Measurements from ENCODE around the gene USP24. TPM values are rescaled to one million over a fixed set of nuclear protein-coding genes. Genes with fewer than 3 reads are reported as not detected.

USP24 gene
- total RNA-seq, 1 experiment from 2014 or later: 32.9 TPM

- Histone ChIP-seq H3K4me3 (ENCODE audit: insufficient read depth, low read depth, low read length) (no peak overlapping the region), H3K36me3 (replicated peaks; ENCODE audit: control insufficient read depth, insufficient read depth, low read length) (peaks cover 3% of the 10 kb centered on the region), H3K27me3 (ENCODE audit: control insufficient read depth, insufficient read depth, low read length) (no peaks in the 10 kb centered on the region)
- DNase-seq: no peak
Measured at GRCh38 chr1:55171694-55172093, 43.5 kb downstream of the USP24 start.

GRCh38 chr1:55170426-55170825, 44.7 kb downstream of the USP24 start:
- DNase-seq: no peak
- Histone ChIP-seq H3K4me3 (ENCODE audit: insufficient read depth, low read depth, low read length) (no peak overlapping the region), H3K27me3 (ENCODE audit: control insufficient read depth, insufficient read depth, low read length) (no peaks in the 10 kb centered on the region), H3K36me3 (replicated peaks; ENCODE audit: control insufficient read depth, insufficient read depth, low read length) (peaks cover 3% of the 10 kb centered on the region)

GRCh38 chr1:55169126-55169525, 46.0 kb downstream of the USP24 start:
- Histone ChIP-seq H3K4me3 (ENCODE audit: insufficient read depth, low read depth, low read length) (no peak overlapping the region), H3K27me3 (ENCODE audit: control insufficient read depth, insufficient read depth, low read length) (no peaks in the 10 kb centered on the region), H3K36me3 (replicated peaks; ENCODE audit: control insufficient read depth, insufficient read depth, low read length) (peaks cover 3% of the 10 kb centered on the region)
- no peak for DNase-seq

GRCh38 chr1:55168353-55168752, 46.8 kb downstream of the USP24 start:
- Histone ChIP-seq H3K27me3 (ENCODE audit: control insufficient read depth, insufficient read depth, low read length) (no peaks in the 10 kb centered on the region), H3K36me3 (replicated peaks; ENCODE audit: control insufficient read depth, insufficient read depth, low read length) (peaks cover 3% of the 10 kb centered on the region), H3K4me3 (ENCODE audit: insufficient read depth, low read depth, low read length) (no peak overlapping the region)
- peak; percentile 10 for DNase-seq

- Histone ChIP-seq H3K36me3 (replicated peaks; ENCODE audit: control insufficient read depth, insufficient read depth, low read length) (peaks cover 3% of the 10 kb centered on the region), H3K4me3 (ENCODE audit: insufficient read depth, low read depth, low read length) (no peak overlapping the region), H3K27me3 (ENCODE audit: control insufficient read depth, insufficient read depth, low read length) (no peaks in the 10 kb centered on the region)
- DNase-seq: no peak
Measured at GRCh38 chr1:55167224-55167871, 47.8 kb downstream of the USP24 start.

- H3K27me3 ChIP-seq (ENCODE audit: control insufficient read depth, insufficient read depth, low read length): no peaks in the 10 kb centered on the region
- DNase-seq: no peak
- H3K4me3 ChIP-seq (ENCODE audit: insufficient read depth, low read depth, low read length): no peak overlapping the region
- H3K36me3 ChIP-seq (replicated peaks; ENCODE audit: control insufficient read depth, insufficient read depth, low read length): no peaks in the 10 kb centered on the region
Measured at GRCh38 chr1:55164906-55165305, 50.3 kb downstream of the USP24 start.

- no peak for DNase-seq
- no peaks in the 10 kb centered on the region for H3K27me3 ChIP-seq (ENCODE audit: control insufficient read depth, insufficient read depth, low read length)
- peaks cover 3% of the 10 kb centered on the region for H3K36me3 ChIP-seq (replicated peaks; ENCODE audit: control insufficient read depth, insufficient read depth, low read length)
- H3K4me3 ChIP-seq (ENCODE audit: insufficient read depth, low read depth, low read length): no peak overlapping the region
Measured at GRCh38 chr1:55159571-55159970, 55.6 kb downstream of the USP24 start.

- DNase-seq: no peak
- no peak overlapping the region for H3K4me3 ChIP-seq (ENCODE audit: insufficient read depth, low read depth, low read length)
- H3K36me3 ChIP-seq (replicated peaks; ENCODE audit: control insufficient read depth, insufficient read depth, low read length): peaks cover 6% of the 10 kb centered on the region
- H3K27me3 ChIP-seq (ENCODE audit: control insufficient read depth, insufficient read depth, low read length): no peaks in the 10 kb centered on the region
Measured at GRCh38 chr1:55156608-55157007, 58.6 kb downstream of the USP24 start.

GRCh38 chr1:55156093-55156492, 59.1 kb downstream of the USP24 start:
- Histone ChIP-seq H3K36me3 (replicated peaks; ENCODE audit: control insufficient read depth, insufficient read depth, low read length) (peaks cover 6% of the 10 kb centered on the region), H3K4me3 (ENCODE audit: insufficient read depth, low read depth, low read length) (no peak overlapping the region), H3K27me3 (ENCODE audit: control insufficient read depth, insufficient read depth, low read length) (no peaks in the 10 kb centered on the region)
- DNase-seq: no peak

GRCh38 chr1:55155522-55155921, 59.6 kb downstream of the USP24 start:
- H3K36me3 ChIP-seq (replicated peaks; ENCODE audit: control insufficient read depth, insufficient read depth, low read length): peaks cover 6% of the 10 kb centered on the region
- no peak for DNase-seq
- no peaks in the 10 kb centered on the region for H3K27me3 ChIP-seq (ENCODE audit: control insufficient read depth, insufficient read depth, low read length)
- no peak overlapping the region for H3K4me3 ChIP-seq (ENCODE audit: insufficient read depth, low read depth, low read length)

- peaks cover 6% of the 10 kb centered on the region for H3K36me3 ChIP-seq (replicated peaks; ENCODE audit: control insufficient read depth, insufficient read depth, low read length)
- no peak for DNase-seq
- H3K27me3 ChIP-seq (ENCODE audit: control insufficient read depth, insufficient read depth, low read length): no peaks in the 10 kb centered on the region
- no peak overlapping the region for H3K4me3 ChIP-seq (ENCODE audit: insufficient read depth, low read depth, low read length)
Measured at GRCh38 chr1:55154616-55155015, 60.5 kb downstream of the USP24 start.

GRCh38 chr1:55153031-55153430, 62.1 kb downstream of the USP24 start:
- Histone ChIP-seq H3K36me3 (replicated peaks; ENCODE audit: control insufficient read depth, insufficient read depth, low read length) (peaks cover 4% of the 10 kb centered on the region), H3K4me3 (ENCODE audit: insufficient read depth, low read depth, low read length) (no peak overlapping the region), H3K27me3 (ENCODE audit: control insufficient read depth, insufficient read depth, low read length) (no peaks in the 10 kb centered on the region)
- no peak for DNase-seq

- Histone ChIP-seq H3K27me3 (ENCODE audit: control insufficient read depth, insufficient read depth, low read length) (no peaks in the 10 kb centered on the region), H3K36me3 (replicated peaks; ENCODE audit: control insufficient read depth, insufficient read depth, low read length) (peaks cover 4% of the 10 kb centered on the region), H3K4me3 (ENCODE audit: insufficient read depth, low read depth, low read length) (no peak overlapping the region)
- no peak for DNase-seq
Measured at GRCh38 chr1:55150880-55151588, 64.1 kb downstream of the USP24 start.

GRCh38 chr1:55148676-55149075, 66.5 kb downstream of the USP24 start:
- H3K27me3 ChIP-seq (ENCODE audit: control insufficient read depth, insufficient read depth, low read length): no peaks in the 10 kb centered on the region
- H3K36me3 ChIP-seq (replicated peaks; ENCODE audit: control insufficient read depth, insufficient read depth, low read length): peaks cover 4% of the 10 kb centered on the region
- H3K4me3 ChIP-seq (ENCODE audit: insufficient read depth, low read depth, low read length): no peak overlapping the region
- DNase-seq: no peak

GRCh38 chr1:55147524-55147923, 67.6 kb downstream of the USP24 start:
- H3K36me3 ChIP-seq (replicated peaks; ENCODE audit: control insufficient read depth, insufficient read depth, low read length): peaks cover 5% of the 10 kb centered on the region

More at GRCh38 chr1:55147524-55147923, 67.6 kb downstream of the USP24 start:
- Histone ChIP-seq H3K27me3 (ENCODE audit: control insufficient read depth, insufficient read depth, low read length) (no peaks in the 10 kb centered on the region), H3K4me3 (ENCODE audit: insufficient read depth, low read depth, low read length) (no peak overlapping the region)
- DNase-seq: no peak

All from H7 (cell line).